Stimulated activated CD4-positive, alpha-beta T cell treated with anti-CD3 and anti-CD28 coated beads, Interleukin-12 subunit alpha, Interleukin-12 subunit beta, amount 100 ng/mL, for 24 hours (primary cell): ENCODE measurements around the gene MARVELD1.
"Not testable (repeated sequence)": the region's sequence is repeated elsewhere in the genome, so short reads cannot be mapped to it uniquely, and the experiment has no call there.

Source experiments
- DNase-seq, 2 experiments: peaks; one replicate each; pipeline ENCODE4 v3.0.0-alpha.2; 2020; ENCODE audit warnings: low read depth in 2 of 2

Gene MARVELD1

GRCh38 chr10:97713339-97713825, at the start of gene MARVELD1:
TSS of gene MARVELD1 (plus strand) at chr10:97713730. CDS start at chr10:97713877, 147 bp downstream.
- peak in 1 of 2 experiments; percentile 22 for DNase-seq

GRCh38 chr10:97664282-97664850, 49.2 kb upstream of the MARVELD1 start:
- DNase-seq: no peak

GRCh38 chr10:97666992-97667391, 46.5 kb upstream of the MARVELD1 start:
- DNase-seq: no peak

GRCh38 chr10:97667463-97667862, 46.1 kb upstream of the MARVELD1 start:
- DNase-seq: no peak

- DNase-seq: no peak
Observed at GRCh38 chr10:97669571-97669970, 44.0 kb upstream of the MARVELD1 start.

- no peak for DNase-seq
Observed at GRCh38 chr10:97673736-97674525, 39.6 kb upstream of the MARVELD1 start.

GRCh38 chr10:97675222-97675621, 38.3 kb upstream of the MARVELD1 start:
- DNase-seq: no peak

- no peak for DNase-seq
Observed at GRCh38 chr10:97676770-97677581, 36.6 kb upstream of the MARVELD1 start.

- no peak for DNase-seq
Observed at GRCh38 chr10:97679594-97679993, 33.9 kb upstream of the MARVELD1 start.

- no peak for DNase-seq
Observed at GRCh38 chr10:97682042-97682441, 31.5 kb upstream of the MARVELD1 start.

GRCh38 chr10:97683556-97684367, 29.8 kb upstream of the MARVELD1 start:
- DNase-seq: no peak

- not testable (repeated sequence) for DNase-seq
Observed at GRCh38 chr10:97684368-97684713, 29.2 kb upstream of the MARVELD1 start.

GRCh38 chr10:97684866-97685394, 28.6 kb upstream of the MARVELD1 start:
- DNase-seq: no peak

- no peak for DNase-seq
Observed at GRCh38 chr10:97685395-97685958, 28.1 kb upstream of the MARVELD1 start.

GRCh38 chr10:97686301-97686961, 27.1 kb upstream of the MARVELD1 start:
- DNase-seq: no peak

- peak; percentile 88 to 92 for DNase-seq
Observed at GRCh38 chr10:97686962-97687784, 26.4 kb upstream of the MARVELD1 start, which contains the start of gene AVPI1. TSS of gene AVPI1 (minus strand) at chr10:97687241. CDS start at chr10:97679905, 7,336 bp downstream.

- no peak for DNase-seq
Observed at GRCh38 chr10:97687785-97688781, 25.4 kb upstream of the MARVELD1 start.

GRCh38 chr10:97689559-97690020, 23.9 kb upstream of the MARVELD1 start:
- no peak for DNase-seq
